Fibroblast of skin of left quadriceps (primary cell): Measurements from ENCODE around the gene ANTXR1.
"Not testable (repeated sequence)": the region's sequence is repeated elsewhere in the genome, so short reads cannot be mapped to it uniquely, and the experiment has no call there.

Experiments used
- DNase-seq, 2 experiments: peaks; one replicate each; pipeline ENCODE4 v3.0.0-alpha.2; 2013; ENCODE audit warnings: low read depth in 2 of 2

The ANTXR1 gene

DNA sequence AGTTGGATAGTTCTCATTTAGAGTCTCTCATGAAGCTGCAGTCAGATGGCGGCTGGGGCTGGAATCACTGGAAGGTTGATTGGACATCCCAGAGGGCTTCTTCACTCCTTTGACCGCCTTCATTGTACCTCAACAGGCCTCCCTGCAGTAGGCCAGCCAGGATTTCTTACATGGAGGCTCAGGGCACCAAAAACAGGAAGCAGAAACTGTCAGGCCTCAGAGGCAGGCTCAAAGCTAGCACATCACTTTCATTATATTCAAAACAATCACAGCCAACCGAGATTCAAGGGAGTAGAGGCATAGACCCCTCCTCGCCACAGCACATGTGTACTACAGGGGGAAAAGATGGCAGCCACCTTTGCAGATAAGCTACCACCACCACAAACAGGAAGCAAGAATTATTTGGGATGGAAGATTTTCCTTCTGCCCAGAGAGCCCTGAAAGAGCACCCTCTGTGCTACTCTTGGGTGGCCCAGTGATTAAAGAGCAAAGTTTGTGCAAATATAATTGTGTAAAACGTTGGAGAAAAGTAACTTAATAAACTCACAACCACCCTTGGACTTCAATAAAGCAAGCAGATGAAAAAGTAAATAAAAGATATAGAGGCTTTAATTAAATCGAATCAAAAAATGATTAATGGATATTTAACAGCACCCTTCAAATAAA, 218.8 kb downstream of the ANTXR1 start:
- no peak for DNase-seq

DNA sequence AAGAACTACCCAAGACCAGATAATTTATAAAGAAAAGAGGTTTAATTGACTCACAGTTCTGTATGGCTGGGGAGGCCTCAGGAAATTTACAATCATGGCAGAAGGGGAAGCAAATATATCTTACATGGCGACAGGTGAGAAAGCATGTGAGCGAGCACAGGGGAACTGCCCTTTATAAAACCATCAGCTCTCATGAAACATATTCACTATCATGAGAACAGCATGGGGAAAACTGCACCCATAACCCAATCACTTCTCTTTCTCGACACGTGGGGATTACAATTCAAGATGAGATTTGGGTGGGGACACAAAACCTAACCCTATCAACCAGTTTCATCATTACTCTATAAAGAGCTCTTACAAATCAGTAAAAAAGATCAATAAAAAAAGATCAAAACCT, 222.9 kb downstream of the ANTXR1 start:
- DNase-seq = not testable (repeated sequence)

DNA sequence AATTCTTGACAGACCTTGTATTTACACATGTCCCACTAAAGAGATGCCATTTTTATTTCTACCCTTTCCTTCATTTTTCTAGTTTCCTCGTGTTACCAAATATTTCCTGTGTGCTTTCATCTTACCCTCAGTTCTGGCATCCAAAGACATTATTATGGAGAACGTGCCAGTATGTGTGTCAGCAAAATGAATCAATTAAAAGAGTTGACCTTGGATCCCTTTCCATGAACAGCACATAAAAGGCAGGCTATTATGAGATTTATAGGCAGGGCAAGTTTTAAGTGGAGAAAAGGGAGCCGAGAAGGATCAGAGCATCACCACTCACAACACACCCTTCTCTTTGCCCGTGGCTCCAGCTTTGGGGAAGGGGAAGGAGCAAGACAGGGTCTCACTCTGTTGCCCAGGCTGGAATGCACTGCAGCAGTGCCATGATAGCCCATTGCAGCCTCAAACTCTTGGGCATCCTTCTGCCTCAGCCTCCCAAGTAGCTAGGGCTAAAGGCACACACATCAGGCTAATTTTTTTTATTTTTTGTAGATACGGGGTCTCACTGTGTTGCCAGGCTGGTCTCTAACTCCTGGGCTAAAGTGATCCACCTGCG, 224.2 kb downstream of the ANTXR1 start:
- DNase-seq = no peak

DNA sequence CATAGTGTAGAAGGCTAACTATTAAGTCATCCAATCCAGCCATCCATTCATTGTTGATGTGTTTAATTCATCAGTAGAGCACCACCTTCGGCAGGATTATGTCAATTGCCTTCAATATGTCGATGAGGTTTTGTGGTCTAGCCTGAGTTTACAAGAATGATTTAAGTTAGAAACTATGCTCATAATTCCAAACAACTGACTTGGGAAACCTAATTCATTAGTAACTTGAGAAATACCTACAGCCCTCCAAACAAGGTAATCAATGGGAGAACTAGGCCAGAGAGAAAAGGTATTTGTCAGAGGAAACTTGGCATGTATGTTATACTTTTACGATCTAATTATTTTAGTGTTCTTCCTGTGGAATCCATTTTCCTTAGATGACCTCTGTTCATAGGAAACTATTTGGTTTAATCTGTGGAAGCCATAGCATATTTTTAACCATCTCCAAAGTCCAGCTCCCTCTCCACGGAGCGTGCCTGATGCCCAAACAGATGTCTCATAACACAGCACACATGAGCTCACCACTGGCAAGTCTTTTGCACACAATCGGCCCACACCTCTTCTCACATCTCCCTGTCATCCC, 225.6 kb downstream of the ANTXR1 start:
- DNase-seq = peak; percentile 89 to 90

DNA sequence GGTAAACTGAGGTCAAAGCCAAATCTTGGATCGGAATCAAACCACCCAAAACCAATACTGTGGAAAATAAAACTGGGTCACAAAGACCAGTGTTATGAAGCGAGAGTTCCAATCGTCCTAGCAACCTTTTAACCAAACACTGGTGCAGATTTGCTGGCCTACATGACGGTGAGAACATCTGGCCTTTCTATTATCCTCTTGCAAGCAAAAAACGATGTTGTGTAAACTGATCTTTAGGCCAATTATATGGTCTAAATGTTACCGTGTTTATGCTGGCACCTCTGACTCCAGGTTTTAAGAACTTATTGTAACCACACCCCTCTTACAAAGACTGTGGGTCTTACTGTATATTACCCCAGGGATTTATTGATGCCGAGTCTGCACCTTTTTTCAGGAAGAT, 228.1 kb downstream of the ANTXR1 start:
- DNase-seq = no peak

DNA sequence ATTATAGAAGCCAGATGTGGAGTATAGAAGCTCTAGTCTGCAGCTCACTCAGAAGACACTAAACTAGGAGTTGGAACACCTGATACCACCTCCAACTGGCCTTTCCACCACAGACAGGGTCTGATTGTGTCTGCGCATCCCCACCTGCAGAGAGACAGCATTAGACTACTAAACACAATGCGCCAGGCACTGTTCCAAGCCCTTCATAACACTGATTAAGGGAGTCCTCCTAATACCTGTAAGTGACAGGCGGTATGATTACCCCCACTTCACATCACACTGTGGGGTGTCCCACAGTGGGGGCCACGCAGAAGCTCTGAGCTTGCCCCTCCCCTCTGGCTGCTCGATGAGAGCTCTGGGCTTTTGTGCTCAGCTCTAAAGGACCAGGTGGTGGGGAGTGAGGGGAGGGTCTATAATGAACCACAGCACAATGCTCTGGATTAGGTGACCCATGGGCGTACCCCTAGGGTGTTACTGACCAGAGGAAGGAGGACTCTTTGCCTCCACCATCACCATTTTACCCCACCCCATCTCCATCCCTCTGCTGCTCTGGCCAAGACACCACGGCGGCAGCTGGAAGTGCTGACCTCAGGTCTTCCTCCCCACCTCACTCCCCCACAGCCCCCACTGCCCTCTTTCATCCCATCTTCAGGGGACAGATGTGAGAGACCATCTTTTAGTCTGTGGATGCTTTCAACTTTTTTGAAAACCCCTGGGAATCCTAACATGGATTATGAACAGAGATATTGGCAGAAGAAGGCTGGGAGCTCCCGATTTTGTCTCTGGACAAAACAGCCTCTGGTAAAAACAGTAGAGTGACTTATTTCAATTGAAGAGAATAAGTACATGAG, 228.9 kb downstream of the ANTXR1 start:
- no peak for DNase-seq

DNA sequence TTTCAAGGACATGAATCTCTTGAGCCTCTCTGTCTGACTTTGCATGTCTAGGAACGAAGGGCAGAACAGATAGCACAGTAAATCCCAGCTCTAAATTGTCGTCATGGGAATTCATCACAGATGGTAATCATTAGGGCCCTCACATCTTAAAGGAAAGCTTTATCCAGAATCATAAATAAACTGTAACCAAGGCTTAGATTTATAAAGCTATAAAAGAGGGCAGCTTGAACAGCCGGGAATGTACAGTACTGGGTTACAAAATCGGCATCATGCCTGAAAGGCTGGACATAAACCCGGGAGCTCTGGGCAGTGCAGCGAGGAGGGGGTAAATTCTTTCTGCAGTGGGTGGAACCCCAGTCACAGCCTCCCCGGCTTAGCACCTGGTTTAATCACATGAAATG, 229.7 kb downstream of the ANTXR1 start:
- peak; percentile 98 to 99 for DNase-seq

DNA sequence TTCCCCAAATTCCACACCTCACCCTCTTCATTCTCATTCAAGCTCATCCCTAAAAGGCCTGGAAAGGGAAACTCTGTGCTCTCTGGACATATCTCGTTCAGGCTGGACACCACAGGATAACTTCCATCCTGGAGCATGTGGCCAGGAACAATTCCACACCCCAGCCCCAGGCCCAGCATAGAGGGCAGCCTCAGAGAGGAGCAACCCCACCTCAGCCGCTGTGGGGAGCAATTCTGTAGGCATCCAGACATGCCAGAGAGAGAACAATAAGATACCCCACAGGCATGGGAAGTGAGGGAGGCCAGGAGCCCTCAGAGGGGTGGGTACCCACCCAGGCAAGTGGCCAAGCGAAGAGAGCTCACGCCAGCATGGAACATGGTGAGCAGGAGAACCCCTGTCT, 230.7 kb downstream of the ANTXR1 start:
- DNase-seq = no peak

DNA sequence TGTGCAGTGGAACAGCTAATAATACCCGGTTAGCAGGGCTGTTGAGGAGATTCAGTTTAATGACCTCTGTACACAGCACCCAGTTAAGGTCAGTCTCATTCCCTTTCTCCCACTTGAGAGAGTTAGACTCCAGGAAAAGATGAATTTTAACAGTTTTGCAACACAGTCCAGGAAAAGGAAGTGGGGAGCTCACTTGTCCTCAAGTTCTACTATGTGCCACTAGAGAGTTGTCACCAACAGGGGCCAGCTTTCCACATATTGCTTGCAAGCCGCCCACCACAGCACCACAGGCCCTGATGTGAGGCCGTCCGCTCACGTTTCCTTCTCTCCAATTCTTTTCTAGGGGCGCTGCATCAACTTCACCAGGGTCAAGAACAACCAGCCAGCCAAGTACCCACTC, 231.9 kb downstream of the ANTXR1 start:
- DNase-seq = no peak

DNA sequence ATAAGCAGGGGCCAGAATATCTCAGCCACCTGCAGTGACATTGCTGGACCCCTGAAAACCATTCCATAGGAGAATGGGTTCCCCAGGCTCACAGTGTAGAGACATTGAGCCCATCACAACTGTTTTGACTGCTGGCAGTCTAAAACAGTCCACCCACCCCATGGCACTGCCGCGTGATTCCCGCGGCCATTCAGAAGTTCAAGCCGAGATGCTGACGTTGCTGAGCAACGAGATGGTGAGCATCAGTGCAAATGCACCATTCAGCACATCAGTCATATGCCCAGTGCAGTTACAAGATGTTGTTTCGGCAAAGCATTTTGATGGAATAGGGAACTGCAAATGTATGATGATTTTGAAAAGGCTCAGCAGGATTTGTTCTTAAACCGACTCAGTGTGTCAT, 234.6 kb downstream of the ANTXR1 start:
- DNase-seq = no peak

DNA sequence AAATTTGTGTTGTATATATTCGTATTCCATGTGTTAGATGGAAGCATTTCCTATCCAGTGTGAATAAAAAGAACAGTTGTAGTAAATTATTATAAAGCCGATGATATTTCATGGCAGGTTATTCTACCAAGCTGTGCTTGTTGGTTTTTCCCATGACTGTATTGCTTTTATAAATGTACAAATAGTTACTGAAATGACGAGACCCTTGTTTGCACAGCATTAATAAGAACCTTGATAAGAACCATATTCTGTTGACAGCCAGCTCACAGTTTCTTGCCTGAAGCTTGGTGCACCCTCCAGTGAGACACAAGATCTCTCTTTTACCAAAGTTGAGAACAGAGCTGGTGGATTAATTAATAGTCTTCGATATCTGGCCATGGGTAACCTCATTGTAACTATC, 235.3 kb downstream of the ANTXR1 start:
- no peak for DNase-seq

DNA sequence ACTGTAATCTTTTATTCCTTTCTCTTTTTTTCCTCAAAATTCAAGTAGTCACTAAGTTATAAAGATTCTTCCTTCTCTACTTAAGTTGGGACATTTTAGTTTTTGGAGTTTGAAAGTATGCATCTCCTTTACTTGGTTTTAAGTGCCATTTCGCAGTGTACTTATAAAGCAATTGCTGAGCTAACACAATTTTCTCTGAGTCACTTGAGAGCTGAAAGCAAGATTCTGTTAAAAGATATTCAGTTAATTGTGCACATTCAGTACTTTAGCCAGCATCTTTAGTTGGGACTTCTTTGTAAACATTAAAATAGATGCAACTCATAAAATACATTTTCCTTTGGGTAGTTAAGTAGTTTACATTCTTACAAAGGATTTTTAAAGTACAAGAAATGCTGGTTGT, 238.0 kb downstream of the ANTXR1 start:
- no peak for DNase-seq

DNA sequence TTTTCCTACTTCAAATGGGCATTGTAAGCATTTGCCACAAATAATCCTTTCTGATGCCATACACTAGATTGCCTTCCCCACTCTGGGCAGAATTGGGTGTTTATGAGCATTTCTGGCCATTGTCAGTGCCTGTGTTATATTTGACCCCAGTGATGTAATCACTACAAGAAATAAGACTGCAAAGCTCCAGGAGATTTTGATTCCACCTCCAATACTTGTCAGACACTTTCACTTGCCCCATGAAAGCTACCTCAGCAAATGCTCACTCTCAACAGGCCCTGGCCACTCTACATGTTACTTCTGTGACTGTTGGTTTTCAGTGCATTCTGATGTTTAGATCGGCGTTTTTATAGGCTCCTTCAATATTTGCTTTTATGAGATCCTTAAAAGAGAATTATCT, 239.0 kb downstream of the ANTXR1 start:
- DNase-seq = no peak

DNA sequence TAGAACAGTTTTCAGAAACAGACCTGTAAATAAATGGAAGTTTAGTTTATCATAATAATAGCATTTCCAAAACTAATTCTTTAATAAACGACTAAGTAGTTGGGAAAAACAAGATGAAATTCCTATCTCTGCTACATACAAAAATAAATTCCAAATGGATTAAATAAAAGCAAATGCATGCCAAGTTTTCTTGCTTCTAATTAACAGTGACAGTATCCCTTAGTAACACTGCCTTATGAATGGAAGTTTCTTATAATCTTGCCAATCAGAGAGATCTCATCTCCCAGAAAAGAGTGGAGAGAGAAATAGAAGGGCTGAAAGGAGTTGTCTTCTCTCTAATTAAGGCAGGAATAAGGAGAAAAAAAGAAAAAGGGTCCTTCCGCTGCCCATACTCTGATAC, 240.1 kb downstream of the ANTXR1 start:
- peak in 1 of 2 experiments; percentile 24 for DNase-seq

DNA sequence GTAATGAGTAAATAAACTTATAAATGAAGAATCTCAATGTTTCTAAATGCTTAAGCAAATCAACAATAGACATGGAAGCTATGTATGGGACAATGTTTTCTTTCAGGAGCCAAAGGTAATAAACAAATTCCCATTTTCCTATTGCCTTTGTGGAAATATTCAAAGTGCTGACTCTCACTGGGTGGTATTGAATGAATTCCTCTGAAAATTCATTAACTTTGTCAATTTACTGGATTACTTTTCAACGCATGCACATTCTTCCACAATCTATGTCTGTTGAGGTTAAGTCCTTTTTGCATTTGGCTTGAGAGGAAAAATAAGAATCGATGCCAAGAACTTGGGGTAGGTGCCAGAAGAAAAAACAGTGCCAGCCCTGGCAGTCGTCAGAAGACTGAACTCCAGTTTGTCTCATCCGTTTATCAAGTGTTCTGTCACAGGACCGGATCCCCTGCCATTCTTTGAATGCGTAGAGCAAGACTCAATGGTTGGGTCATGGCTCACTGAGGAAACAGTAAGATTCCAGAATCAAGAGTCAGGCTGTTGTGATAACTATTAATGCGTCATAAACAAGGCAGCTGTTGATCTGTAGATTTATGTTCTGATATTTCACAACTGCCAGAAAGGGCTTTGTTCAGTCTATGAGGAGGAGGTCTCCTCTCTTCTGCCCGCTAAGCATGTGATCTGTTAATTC, 240.8 kb downstream of the ANTXR1 start:
- DNase-seq = peak; percentile 97

DNA sequence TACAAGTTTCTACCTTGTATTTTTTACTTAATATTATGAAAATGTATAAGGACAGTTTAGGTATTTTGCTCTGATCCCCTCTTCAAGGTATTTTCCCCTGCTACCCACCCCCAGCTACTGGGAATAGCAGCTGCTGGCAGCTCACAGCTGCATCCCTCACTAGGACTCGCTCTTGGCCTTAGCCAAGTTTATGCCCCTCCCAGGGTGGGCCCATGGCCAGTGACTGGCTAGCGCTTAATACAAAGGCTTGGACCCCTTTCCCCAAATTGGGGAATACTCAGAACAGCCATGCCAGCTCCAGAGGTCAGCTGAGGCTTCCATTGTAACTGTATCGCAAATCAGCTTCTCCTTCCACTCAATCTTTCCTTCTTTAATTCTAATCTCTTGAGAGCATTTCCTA, 242.8 kb downstream of the ANTXR1 start:
- DNase-seq = no peak

DNA sequence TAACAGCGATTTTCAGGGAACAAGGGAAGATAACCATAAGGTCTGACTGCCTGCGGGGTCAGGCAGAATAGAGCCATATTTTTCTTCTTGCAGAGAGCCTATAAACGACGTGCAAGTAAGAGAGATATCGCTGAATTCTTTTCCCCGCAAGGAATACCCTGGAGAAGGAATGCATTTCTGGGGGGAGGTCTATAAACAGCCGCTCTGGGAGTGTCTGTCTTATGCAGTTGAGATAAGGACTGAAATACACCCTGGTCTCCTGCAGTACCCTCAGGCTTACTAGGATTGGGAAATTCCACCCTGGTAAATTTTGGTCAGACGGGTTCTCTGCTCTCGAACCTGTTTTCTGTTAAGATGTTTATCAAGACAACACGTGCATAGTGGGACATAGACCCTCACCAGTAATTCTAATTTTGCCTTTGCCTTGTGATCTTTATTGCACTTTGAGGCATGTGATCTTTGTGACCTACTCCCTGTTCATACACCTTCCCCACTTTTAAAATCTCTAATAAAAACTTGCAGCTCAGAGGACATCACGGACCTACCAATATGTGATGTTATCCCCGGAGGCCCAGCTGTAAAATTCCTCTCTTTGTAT, 247.1 kb downstream of the ANTXR1 start:
- not testable (repeated sequence) for DNase-seq

DNA sequence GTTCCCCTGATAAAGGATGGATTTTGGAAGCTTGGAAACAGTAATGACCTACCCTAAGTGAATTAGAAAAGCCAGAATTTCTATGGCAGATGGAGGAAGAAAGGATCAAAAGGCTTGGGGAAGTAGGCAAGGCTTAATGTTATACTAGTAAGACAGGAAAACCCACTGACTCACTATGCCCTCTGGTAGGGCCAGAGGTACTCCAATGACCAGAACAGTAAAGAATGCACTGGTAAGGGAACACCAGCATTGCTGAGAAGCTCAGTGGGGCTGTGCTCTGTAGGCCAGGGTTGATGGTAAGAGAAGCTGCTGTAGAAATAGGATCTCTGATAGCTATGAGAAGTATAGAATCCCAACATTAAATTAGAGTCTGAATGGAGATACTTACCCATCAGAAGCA, 247.7 kb downstream of the ANTXR1 start:
- no peak for DNase-seq

DNA sequence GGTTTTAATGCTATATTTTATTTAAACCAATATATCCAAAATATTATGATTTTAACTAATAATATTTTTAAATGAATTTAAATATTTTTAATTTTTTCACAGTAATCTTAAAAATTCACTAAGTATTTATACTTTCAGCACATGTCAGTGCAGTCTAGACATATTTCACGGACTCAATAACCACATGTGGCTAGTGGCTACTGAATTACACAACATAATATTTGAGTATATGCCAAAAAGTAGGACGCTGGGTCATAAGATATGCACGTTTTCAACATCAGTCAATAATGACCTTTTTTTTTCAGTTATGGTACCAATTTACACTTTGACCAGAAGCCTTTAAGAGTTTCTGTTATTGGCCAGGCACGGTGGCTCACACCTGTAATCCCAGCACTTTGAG, 256.4 kb downstream of the ANTXR1 start:
- DNase-seq = no peak

DNA sequence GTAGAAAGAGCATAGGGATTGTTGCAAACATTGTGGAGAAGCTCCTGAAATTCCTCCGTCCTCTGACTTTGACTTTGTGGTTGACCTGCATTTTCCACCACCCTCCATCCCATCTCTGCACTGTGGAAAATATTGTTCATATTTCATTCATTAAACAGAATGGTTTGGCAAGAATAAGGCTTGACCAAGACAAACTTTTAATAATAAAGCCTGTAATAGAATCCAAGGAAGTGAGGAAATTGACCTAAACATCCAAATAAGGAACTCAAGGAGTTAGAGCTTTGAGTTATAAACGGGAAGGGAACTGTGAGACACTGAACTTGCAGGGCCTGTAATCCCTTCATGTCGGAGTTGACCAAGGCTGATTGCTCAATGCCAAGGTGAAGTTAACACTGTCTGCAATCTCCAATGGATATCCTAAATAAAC, 258.9 kb downstream of the ANTXR1 start:
- no peak for DNase-seq

DNA sequence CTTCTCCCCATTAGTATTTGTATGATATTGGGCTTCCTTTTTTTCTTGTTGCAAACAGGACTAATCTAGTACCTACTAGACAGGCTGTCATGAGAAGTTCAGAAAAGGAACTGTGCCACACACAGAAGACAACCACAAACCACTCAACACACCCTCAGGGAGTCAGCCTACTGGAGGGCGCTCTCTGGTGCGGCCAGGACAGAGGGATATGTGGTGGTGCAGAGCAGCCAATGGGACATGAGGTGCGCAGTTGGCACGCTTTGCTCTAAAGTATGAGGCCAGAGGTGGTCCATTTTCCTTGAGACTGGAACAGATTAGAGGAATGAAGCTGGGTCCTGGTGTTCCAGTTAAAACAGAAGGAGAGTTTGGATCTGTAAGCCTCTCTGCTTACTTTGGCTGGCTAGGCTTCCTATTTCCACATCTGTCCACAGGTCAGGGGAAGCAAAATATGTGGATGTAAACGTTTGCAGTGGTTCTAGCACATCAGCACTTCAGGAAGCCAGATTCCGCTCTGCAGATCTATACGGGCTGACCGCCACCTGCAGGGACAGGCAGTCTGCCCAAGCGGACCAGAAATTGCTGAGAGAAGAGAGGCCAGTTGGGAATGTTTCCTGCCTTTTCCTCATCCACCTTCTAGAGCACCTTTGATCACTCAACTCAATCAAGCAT, 260.0 kb downstream of the ANTXR1 start:
- DNase-seq = no peak
